ENCODE results near the gene NR1D2. TPM values are rescaled to one million over a fixed set of nuclear protein-coding genes. Genes with fewer than 3 reads are reported as not detected.

NR1D2 gene
- polyA plus RNA-seq, 4 donors: 8.3 to 13.0 (median 11.1) TPM

DNA sequence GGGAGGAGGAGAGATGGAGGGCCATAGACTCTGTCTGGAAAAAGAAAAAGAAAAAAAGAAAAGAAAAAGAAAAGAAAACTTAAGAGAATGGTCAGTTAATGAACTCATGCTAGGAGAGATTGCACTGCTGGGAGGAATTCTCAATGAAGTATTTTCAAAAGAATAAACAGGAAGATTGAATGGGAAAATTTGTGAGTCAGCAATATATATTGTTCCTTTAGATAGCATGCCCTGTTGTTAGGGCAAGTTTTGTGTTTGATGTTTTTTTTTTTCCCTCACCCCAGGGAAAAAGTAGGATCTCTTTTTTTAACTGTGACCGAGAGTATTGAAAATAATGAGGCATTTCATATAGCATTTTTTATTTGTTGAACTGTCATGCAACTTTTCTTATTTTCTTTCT is 7.8 kb upstream of the NR1D2 start:
- DNase-seq: no peak
- H3K27me3 ChIP-seq (ENCODE audit: control insufficient read depth in 3 of 3, insufficient read depth in 3 of 3, low read length in 3 of 3): no peaks in the 10 kb centered on the region
- peaks cover 0 to 5% of the 10 kb centered on the region in 2 donors for H3K9me3 ChIP-seq (ENCODE audit: control insufficient read depth in 2 of 2, insufficient read depth in 1 of 2, low read depth in 1 of 2, low read length in 1 of 2)
- H3K36me3 ChIP-seq (ENCODE audit: control insufficient read depth in 3 of 3, insufficient read depth in 2 of 3, low read depth in 1 of 3, low read length in 3 of 3): no peaks in the 10 kb centered on the region
- no peak overlapping the region for H3K27ac ChIP-seq (ENCODE audit: low read depth in 1 of 3, low read length in 2 of 3)
- H3K4me3 ChIP-seq (ENCODE audit: low read depth in 1 of 3, low read length in 3 of 3): no peak overlapping the region
- no peaks in the 10 kb centered on the region for H3K4me1 ChIP-seq (ENCODE audit: control insufficient read depth in 3 of 3, insufficient read depth in 2 of 3, low read depth in 1 of 3, low read length in 2 of 3)
- no peak for FAIRE-seq
- WGBS, 3 donors: 83 to 92% (median 86%) methylated on average over 1 of the region's 1 CpG

DNA sequence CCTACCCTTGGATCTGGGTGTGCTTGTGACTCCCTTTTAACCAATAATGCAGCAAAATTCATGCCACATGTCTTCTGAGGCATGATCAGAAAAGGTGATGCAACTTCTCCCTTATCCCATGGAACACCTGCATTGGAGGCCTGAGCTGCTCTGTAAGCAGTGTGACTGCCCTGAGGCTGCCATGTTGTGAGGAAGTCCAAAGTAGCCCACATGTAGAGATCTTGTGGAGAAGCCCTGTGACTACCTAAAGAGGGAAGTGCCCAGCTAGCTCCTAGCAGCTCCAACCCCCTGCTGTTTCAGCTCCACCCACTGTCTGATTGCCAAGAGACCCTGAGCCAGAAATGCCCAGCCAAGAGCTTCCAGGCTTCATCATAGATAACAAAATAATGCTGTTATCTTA is 6.4 kb upstream of the NR1D2 start:
- peaks cover 0 to 3% (median 0%) of the 10 kb centered on the region in 3 donors for H3K27me3 ChIP-seq (ENCODE audit: control insufficient read depth in 3 of 3, insufficient read depth in 3 of 3, low read length in 3 of 3)
- peaks cover 0 to 5% of the 10 kb centered on the region in 2 donors for H3K9me3 ChIP-seq (ENCODE audit: control insufficient read depth in 2 of 2, insufficient read depth in 1 of 2, low read depth in 1 of 2, low read length in 1 of 2)
- no peak for DNase-seq
- H3K4me1 ChIP-seq (ENCODE audit: control insufficient read depth in 3 of 3, insufficient read depth in 2 of 3, low read depth in 1 of 3, low read length in 2 of 3): no peaks in the 10 kb centered on the region
- no peak for FAIRE-seq
- no peaks in the 10 kb centered on the region for H3K36me3 ChIP-seq (ENCODE audit: control insufficient read depth in 3 of 3, insufficient read depth in 2 of 3, low read depth in 1 of 3, low read length in 3 of 3)
- H3K4me3 ChIP-seq (ENCODE audit: low read depth in 1 of 3, low read length in 3 of 3): no peak overlapping the region
- H3K27ac ChIP-seq (ENCODE audit: low read depth in 1 of 3, low read length in 2 of 3): no peak overlapping the region

DNA sequence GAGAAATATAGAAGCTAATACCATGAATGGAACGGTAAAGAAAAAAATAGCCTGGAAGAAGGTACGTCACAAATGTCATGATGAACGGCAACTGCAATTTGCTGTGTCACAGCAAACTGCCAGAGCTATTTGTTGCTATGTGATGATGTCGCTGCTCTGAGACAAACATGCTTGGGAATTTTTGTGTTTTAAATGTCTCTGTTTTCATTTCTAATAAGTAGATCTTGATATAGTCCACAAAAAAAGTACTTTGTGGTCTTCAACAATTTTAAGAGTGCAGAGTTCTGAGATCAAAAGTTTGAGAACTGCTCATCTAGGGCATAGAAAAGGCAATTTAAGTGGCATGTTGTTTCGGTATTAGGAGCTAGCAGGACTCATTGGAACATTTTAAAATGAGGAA is 4.3 kb upstream of the NR1D2 start:
- Histone ChIP-seq H3K27ac (ENCODE audit: low read depth in 1 of 3, low read length in 2 of 3) (no peak overlapping the region), H3K4me1 (ENCODE audit: control insufficient read depth in 3 of 3, insufficient read depth in 2 of 3, low read depth in 1 of 3, low read length in 2 of 3) (peaks cover 0 to 7% (median 0%) of the 10 kb centered on the region in 3 donors), H3K27me3 (ENCODE audit: control insufficient read depth in 3 of 3, insufficient read depth in 3 of 3, low read length in 3 of 3) (peaks cover 0 to 11% (median 0%) of the 10 kb centered on the region in 3 donors), H3K9me3 (ENCODE audit: control insufficient read depth in 2 of 2, insufficient read depth in 1 of 2, low read depth in 1 of 2, low read length in 1 of 2) (peaks cover 0 to 5% of the 10 kb centered on the region in 2 donors), H3K4me3 (ENCODE audit: low read depth in 1 of 3, low read length in 3 of 3) (no peak overlapping the region), H3K36me3 (ENCODE audit: control insufficient read depth in 3 of 3, insufficient read depth in 2 of 3, low read depth in 1 of 3, low read length in 3 of 3) (no peaks in the 10 kb centered on the region)
- DNase-seq (no peak), FAIRE-seq (no peak)
- WGBS, 3 donors: 67 to 91% (median 86%) methylated on average over 5 of the region's 5 CpGs

DNA sequence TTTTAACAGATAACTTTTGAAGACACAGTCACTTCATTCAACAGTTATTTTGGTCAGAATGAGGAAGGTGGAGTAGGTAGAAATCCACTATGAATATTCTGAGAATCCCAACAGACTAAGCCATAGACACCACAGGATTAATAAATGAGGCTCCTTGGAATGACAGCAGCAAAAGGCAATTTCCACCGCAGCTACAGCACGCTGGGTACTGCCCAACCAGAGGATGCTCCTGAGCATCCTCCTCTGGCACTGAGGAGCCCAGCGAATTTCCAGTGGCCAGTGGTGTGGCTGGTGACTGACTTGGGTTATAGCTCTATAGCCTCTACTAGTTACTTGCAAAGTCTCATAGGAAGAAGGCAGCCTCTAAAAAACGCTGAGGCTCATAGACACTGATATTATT is 3.6 kb upstream of the NR1D2 start:
- Histone ChIP-seq H3K4me3 (ENCODE audit: low read depth in 1 of 3, low read length in 3 of 3) (no peak overlapping the region), H3K27ac (ENCODE audit: low read depth in 1 of 3, low read length in 2 of 3) (no peak overlapping the region), H3K4me1 (ENCODE audit: control insufficient read depth in 3 of 3, insufficient read depth in 2 of 3, low read depth in 1 of 3, low read length in 2 of 3) (peaks cover 0 to 8% (median 0%) of the 10 kb centered on the region in 3 donors), H3K9me3 (ENCODE audit: control insufficient read depth in 2 of 2, insufficient read depth in 1 of 2, low read depth in 1 of 2, low read length in 1 of 2) (peaks cover 0 to 5% of the 10 kb centered on the region in 2 donors), H3K27me3 (ENCODE audit: control insufficient read depth in 3 of 3, insufficient read depth in 3 of 3, low read length in 3 of 3) (peaks cover 0 to 11% (median 0%) of the 10 kb centered on the region in 3 donors), H3K36me3 (ENCODE audit: control insufficient read depth in 3 of 3, insufficient read depth in 2 of 3, low read depth in 1 of 3, low read length in 3 of 3) (no peaks in the 10 kb centered on the region)
- FAIRE-seq (no peak), DNase-seq (no peak)
- 85 to 89% (median 89%) methylated on average over 4 of the region's 4 CpGs for WGBS, 3 donors

DNA sequence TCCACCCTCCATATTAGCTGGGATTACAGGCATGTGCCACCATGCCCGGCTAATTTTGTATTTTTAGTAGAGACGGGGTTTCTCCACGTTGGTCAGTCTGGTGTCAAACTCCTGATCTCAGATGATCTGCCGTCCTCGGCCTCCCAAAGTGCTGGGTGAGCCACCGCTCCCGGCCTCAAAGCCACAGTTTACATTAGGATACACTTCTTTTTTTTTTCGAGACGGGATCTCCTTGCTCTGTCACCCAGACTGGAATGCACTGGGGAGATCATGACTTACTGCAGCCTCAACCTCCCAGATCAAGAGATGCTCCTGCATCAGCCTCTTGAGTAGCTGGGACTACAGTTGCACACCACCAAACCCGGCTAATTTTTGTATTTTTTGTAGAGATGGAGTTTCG is 2.5 kb upstream of the NR1D2 start:
- FAIRE-seq: no peak
- peaks cover 0 to 11% (median 0%) of the 10 kb centered on the region in 3 donors for H3K27me3 ChIP-seq (ENCODE audit: control insufficient read depth in 3 of 3, insufficient read depth in 3 of 3, low read length in 3 of 3)
- H3K36me3 ChIP-seq (ENCODE audit: control insufficient read depth in 3 of 3, insufficient read depth in 2 of 3, low read depth in 1 of 3, low read length in 3 of 3): no peaks in the 10 kb centered on the region
- peaks cover 0 to 16% (median 2%) of the 10 kb centered on the region in 3 donors for H3K4me1 ChIP-seq (ENCODE audit: control insufficient read depth in 3 of 3, insufficient read depth in 2 of 3, low read depth in 1 of 3, low read length in 2 of 3)
- H3K9me3 ChIP-seq (ENCODE audit: control insufficient read depth in 2 of 2, insufficient read depth in 1 of 2, low read depth in 1 of 2, low read length in 1 of 2): peaks cover 0 to 5% of the 10 kb centered on the region in 2 donors
- no peak overlapping the region for H3K4me3 ChIP-seq (ENCODE audit: low read depth in 1 of 3, low read length in 3 of 3)
- no peak for DNase-seq
- 87 to 93% (median 93%) methylated on average over 11 of the region's 11 CpGs for WGBS, 3 donors
- H3K27ac ChIP-seq (ENCODE audit: low read depth in 1 of 3, low read length in 2 of 3): no peak overlapping the region

DNA sequence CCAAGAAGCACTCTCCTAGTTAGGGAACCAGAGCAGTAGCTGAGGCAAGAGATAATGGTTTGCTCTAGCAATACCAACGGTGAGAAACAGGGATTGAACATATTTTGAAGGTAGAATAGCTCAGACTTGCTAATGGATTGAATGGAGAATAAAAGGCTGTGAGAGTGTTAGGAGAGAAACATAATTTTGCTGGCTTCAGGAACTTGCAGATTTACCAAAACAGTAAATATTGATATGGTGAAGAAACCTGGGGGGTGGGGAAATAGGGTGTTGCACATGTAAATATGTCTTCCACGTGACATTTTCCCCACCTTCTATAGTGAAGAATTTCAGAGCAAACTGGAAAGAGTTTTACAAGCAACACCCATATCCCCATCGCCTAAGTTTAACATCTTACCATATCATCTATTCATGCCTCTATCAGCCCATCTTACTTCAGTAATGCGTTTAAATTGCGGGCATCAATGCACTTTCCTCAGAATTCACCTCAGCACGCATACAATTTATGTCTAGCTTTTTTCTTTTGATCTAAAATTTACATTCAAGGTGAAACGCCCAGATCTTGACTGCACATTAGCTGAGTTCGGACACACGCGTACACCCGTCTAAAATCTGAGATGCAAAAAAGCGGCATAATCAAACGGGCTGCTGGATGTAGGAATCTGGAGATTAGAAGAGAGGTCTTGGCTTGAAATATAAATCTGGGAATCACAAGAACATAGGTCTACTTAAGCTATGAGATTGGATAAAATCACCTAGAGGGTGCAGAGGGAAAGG is 891 bp upstream of the NR1D2 start:
- FAIRE-seq (no peak), DNase-seq (peak in 1 of 2 donors; percentile 31)
- Histone ChIP-seq H3K27ac (ENCODE audit: low read depth in 1 of 3, low read length in 2 of 3) (no peak overlapping the region), H3K36me3 (ENCODE audit: control insufficient read depth in 3 of 3, insufficient read depth in 2 of 3, low read depth in 1 of 3, low read length in 3 of 3) (no peaks in the 10 kb centered on the region), H3K4me3 (ENCODE audit: low read depth in 1 of 3, low read length in 3 of 3) (peak overlapping the region; percentile 75 to 99 (median 80)), H3K9me3 (ENCODE audit: control insufficient read depth in 2 of 2, insufficient read depth in 1 of 2, low read depth in 1 of 2, low read length in 1 of 2) (no peaks in the 10 kb centered on the region), H3K27me3 (ENCODE audit: control insufficient read depth in 3 of 3, insufficient read depth in 3 of 3, low read length in 3 of 3) (peaks cover 0 to 11% (median 0%) of the 10 kb centered on the region in 3 donors), H3K4me1 (ENCODE audit: control insufficient read depth in 3 of 3, insufficient read depth in 2 of 3, low read depth in 1 of 3, low read length in 2 of 3) (peaks cover 0 to 20% (median 7%) of the 10 kb centered on the region in 3 donors)
- WGBS, 3 donors: 2 to 11% (median 8%) methylated on average over 13 of the region's 13 CpGs

DNA sequence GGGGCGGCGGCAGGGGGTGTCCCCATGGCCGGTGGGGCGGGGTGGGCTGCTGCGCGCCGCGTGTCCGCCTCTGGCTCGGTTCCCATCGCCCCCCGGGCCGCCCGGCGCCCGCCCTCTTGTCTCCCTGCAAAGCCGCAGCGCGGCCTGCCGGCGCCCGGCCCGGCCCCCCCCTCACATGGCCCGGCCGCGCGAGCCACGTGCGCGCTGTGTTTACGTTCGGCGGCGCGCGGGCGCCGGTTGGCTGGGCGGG is 502 bp downstream of the NR1D2 start:
- Histone ChIP-seq H3K27ac (ENCODE audit: low read depth in 1 of 3, low read length in 2 of 3) (peak overlapping the region; percentile 54 to 97 (median 92)), H3K4me1 (ENCODE audit: control insufficient read depth in 3 of 3, insufficient read depth in 2 of 3, low read depth in 1 of 3, low read length in 2 of 3) (peaks cover 3 to 20% (median 15%) of the 10 kb centered on the region in 3 donors), H3K27me3 (ENCODE audit: control insufficient read depth in 3 of 3, insufficient read depth in 3 of 3, low read length in 3 of 3) (peaks cover 0 to 11% (median 0%) of the 10 kb centered on the region in 3 donors), H3K4me3 (ENCODE audit: low read depth in 1 of 3, low read length in 3 of 3) (peak overlapping the region; percentile 30 to 99 (median 80)), H3K9me3 (ENCODE audit: control insufficient read depth in 2 of 2, insufficient read depth in 1 of 2, low read depth in 1 of 2, low read length in 1 of 2) (no peaks in the 10 kb centered on the region), H3K36me3 (ENCODE audit: control insufficient read depth in 3 of 3, insufficient read depth in 2 of 3, low read depth in 1 of 3, low read length in 3 of 3) (no peaks in the 10 kb centered on the region)
- WGBS, 3 donors: 0 to 1% methylated on average over 25 to 39 of the region's 39 CpGs; no CpG with 5 or more reads in 1 of the 3 donors
- DNase-seq (no peak), FAIRE-seq (no peak)

DNA sequence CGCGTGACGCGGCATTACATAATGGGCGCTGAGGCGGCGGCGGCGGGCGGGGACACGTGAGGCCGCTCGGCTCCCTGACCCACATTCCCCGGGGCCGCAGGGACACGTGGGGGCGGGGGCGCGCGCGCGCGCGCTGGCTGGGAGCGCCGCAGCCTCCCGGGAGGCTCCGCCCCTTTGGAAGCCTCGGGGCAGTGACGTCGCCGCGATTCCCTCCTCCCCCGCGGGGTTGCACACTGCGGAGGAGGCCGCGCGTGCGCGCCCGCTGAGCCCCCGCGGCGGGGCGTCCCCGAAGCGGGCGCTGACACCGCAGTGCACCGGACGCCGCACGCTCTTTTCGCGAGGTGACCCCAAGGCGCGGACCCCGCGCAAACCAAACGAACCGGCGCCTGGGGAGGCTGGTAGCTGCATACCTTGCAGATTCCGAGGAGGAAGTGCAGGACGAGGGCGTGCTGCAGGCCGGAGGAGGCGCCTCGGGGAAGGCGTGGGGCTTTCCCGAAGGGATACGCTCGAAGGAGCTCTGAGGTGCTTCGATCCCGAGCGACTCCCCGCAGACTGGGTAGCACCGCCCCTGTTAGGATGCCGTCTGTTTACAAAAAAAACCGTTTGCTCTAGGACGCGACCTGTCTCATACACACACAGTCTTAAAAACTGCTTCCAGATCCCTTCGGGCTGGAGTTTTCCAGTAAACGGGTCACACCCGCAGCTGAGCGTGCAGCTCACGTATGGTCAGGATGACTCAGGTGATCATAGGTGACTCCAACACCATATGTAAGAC is 1.0 kb downstream of the NR1D2 start:
- FAIRE-seq (no peak), DNase-seq (peak; percentile 96 to 99)
- no peaks in the 10 kb centered on the region for H3K9me3 ChIP-seq (ENCODE audit: control insufficient read depth in 2 of 2, insufficient read depth in 1 of 2, low read depth in 1 of 2, low read length in 1 of 2)
- peak overlapping the region; percentile 90 to 96 (median 92) for H3K27ac ChIP-seq (ENCODE audit: low read depth in 1 of 3, low read length in 2 of 3)
- no peaks in the 10 kb centered on the region for H3K36me3 ChIP-seq (ENCODE audit: control insufficient read depth in 3 of 3, insufficient read depth in 2 of 3, low read depth in 1 of 3, low read length in 3 of 3)
- H3K27me3 ChIP-seq (ENCODE audit: control insufficient read depth in 3 of 3, insufficient read depth in 3 of 3, low read length in 3 of 3): peaks cover 0 to 11% (median 0%) of the 10 kb centered on the region in 3 donors
- peaks cover 3 to 20% (median 15%) of the 10 kb centered on the region in 3 donors for H3K4me1 ChIP-seq (ENCODE audit: control insufficient read depth in 3 of 3, insufficient read depth in 2 of 3, low read depth in 1 of 3, low read length in 2 of 3)
- 0% methylated on average over 45 to 87 of the region's 87 CpGs for WGBS, 3 donors
- peak overlapping the region; percentile 80 to 99 (median 89) for H3K4me3 ChIP-seq (ENCODE audit: low read depth in 1 of 3, low read length in 3 of 3)

Data from small intestine (tissue), 7 donors.